HUES6 (cell line): ENCODE data around the gene ZNF420.
A peak's percentile ranks its signal among the peaks of the same experiment; 100 is the strongest.
"Not testable (repeated sequence)": the region's sequence is repeated elsewhere in the genome, so short reads cannot be mapped to it uniquely, and the experiment has no call there.

Source experiments
- H3K27ac ChIP-seq: 2 replicates; pipeline ENCODE4 v1.7.0; 2013; ENCODE audit warnings: low read depth, mild to moderate bottlenecking, low read length, inconsistent platforms
- H3K27me3 ChIP-seq: 2 replicates; pipeline ENCODE4 v1.6.1; 2013; ENCODE audit warnings: low read length; ENCODE audit not compliant: control insufficient read depth, insufficient read depth
- H3K36me3 ChIP-seq: 2 replicates; pipeline ENCODE4 v1.6.1; 2013; ENCODE audit warnings: low read length; ENCODE audit not compliant: control insufficient read depth, insufficient read depth
- H3K4me1 ChIP-seq: 2 replicates; pipeline ENCODE4 v1.6.1; 2013; ENCODE audit warnings: low read length; ENCODE audit not compliant: control insufficient read depth, insufficient read depth
- H3K4me3 ChIP-seq: 2 replicates; pipeline ENCODE4 v1.5.1; 2013; ENCODE audit warnings: low read depth, low read length
- H3K9ac ChIP-seq: one replicate; pipeline ENCODE4 v1.6.1; 2013; ENCODE audit warnings: mild to moderate bottlenecking, low read length
- H3K9me3 ChIP-seq: 2 replicates; pipeline ENCODE4 v1.6.1; 2013; ENCODE audit warnings: low read depth, low read length; ENCODE audit not compliant: control insufficient read depth, insufficient read depth

Gene ZNF420

GRCh38 chr19:37077934-37078716 is at the start of gene ZNF420:
Gene ZNF420, plus strand, starts transcription at chr19:37078433. Its CDS starts 10,686 bp downstream, at chr19:37089119.
- peaks cover 29% of the 10 kb centered on the region for H3K9me3 ChIP-seq
- H3K36me3 ChIP-seq: no peaks in the 10 kb centered on the region
- H3K9ac ChIP-seq: peak within 1 kb of the TSS; percentile 82
- peaks cover 5% of the 10 kb centered on the region for H3K4me1 ChIP-seq
- H3K4me3 ChIP-seq: peak within 1 kb of the TSS; percentile 93
- H3K27me3 ChIP-seq: no peaks in the 10 kb centered on the region
- 0 out of 2 replicates have a peak within 1 kb of the TSS, but pooled peaks have one; percentile 25 for H3K27ac ChIP-seq

- Histone ChIP-seq H3K4me1 (no peaks in the 10 kb centered on the region), H3K36me3 (no peaks in the 10 kb centered on the region), H3K27ac (no peak overlapping the region), H3K27me3 (no peaks in the 10 kb centered on the region), H3K9ac (no peak overlapping the region), H3K9me3 (peaks cover 36% of the 10 kb centered on the region), H3K4me3 (no peak overlapping the region)
Observed at GRCh38 chr19:37045140-37045539, 33.1 kb upstream of the ZNF420 start.

- no peak overlapping the region for H3K9ac ChIP-seq
- H3K4me1 ChIP-seq: no peaks in the 10 kb centered on the region
- H3K9me3 ChIP-seq: peaks cover 66% of the 10 kb centered on the region
- H3K36me3 ChIP-seq: no peaks in the 10 kb centered on the region
- no peaks in the 10 kb centered on the region for H3K27me3 ChIP-seq
- no peak overlapping the region for H3K4me3 ChIP-seq
- H3K27ac ChIP-seq: no peak overlapping the region
Observed at GRCh38 chr19:37055330-37055729, 22.9 kb upstream of the ZNF420 start.

- no peaks in the 10 kb centered on the region for H3K4me1 ChIP-seq
- H3K27ac ChIP-seq: no peak overlapping the region
- H3K9me3 ChIP-seq: peaks cover 79% of the 10 kb centered on the region
- H3K9ac ChIP-seq: no peak overlapping the region
- no peak overlapping the region for H3K4me3 ChIP-seq
- H3K27me3 ChIP-seq: no peaks in the 10 kb centered on the region
- H3K36me3 ChIP-seq: no peaks in the 10 kb centered on the region
Observed at GRCh38 chr19:37056776-37057175, 21.5 kb upstream of the ZNF420 start.

- peaks cover 81% of the 10 kb centered on the region for H3K9me3 ChIP-seq
- no peaks in the 10 kb centered on the region for H3K36me3 ChIP-seq
- H3K27me3 ChIP-seq: no peaks in the 10 kb centered on the region
Observed at GRCh38 chr19:37059142-37059541, 19.1 kb upstream of the ZNF420 start.

GRCh38 chr19:37064886-37065285 is 13.3 kb upstream of the ZNF420 start:
- H3K9ac ChIP-seq, H3K36me3 ChIP-seq, H3K4me1 ChIP-seq, H3K27ac ChIP-seq, H3K27me3 ChIP-seq, H3K4me3 ChIP-seq: not testable (repeated sequence)
- peaks cover 57% of the 10 kb centered on the region for H3K9me3 ChIP-seq

More at GRCh38 chr19:37059142-37059541, 19.1 kb upstream of the ZNF420 start:
- no peak overlapping the region for H3K9ac ChIP-seq
- no peak overlapping the region for H3K27ac ChIP-seq
- no peaks in the 10 kb centered on the region for H3K4me1 ChIP-seq
- no peak overlapping the region for H3K4me3 ChIP-seq

GRCh38 chr19:37074111-37074510 is 4.1 kb upstream of the ZNF420 start:
- no peak overlapping the region for H3K4me3 ChIP-seq
- no peaks in the 10 kb centered on the region for H3K27me3 ChIP-seq
- H3K4me1 ChIP-seq: peaks cover 2% of the 10 kb centered on the region
- no peak overlapping the region for H3K9ac ChIP-seq
- peaks cover 29% of the 10 kb centered on the region for H3K9me3 ChIP-seq
- no peaks in the 10 kb centered on the region for H3K36me3 ChIP-seq
- no peak overlapping the region for H3K27ac ChIP-seq

GRCh38 chr19:37074819-37075362 is 3.3 kb upstream of the ZNF420 start:
- H3K27me3 ChIP-seq: no peaks in the 10 kb centered on the region
- H3K9ac ChIP-seq: no peak overlapping the region
- no peaks in the 10 kb centered on the region for H3K36me3 ChIP-seq
- no peak overlapping the region for H3K27ac ChIP-seq
- no peak overlapping the region for H3K4me3 ChIP-seq
- H3K9me3 ChIP-seq: peaks cover 28% of the 10 kb centered on the region
- peaks cover 5% of the 10 kb centered on the region for H3K4me1 ChIP-seq

GRCh38 chr19:37076524-37076923 is 1.7 kb upstream of the ZNF420 start:
- not testable (repeated sequence) for H3K27me3 ChIP-seq, H3K4me1 ChIP-seq, H3K36me3 ChIP-seq, H3K9ac ChIP-seq, H3K27ac ChIP-seq, H3K4me3 ChIP-seq
- H3K9me3 ChIP-seq: peaks cover 24% of the 10 kb centered on the region; the same call in 1 of the 2 replicates

- peak overlapping the region; percentile 93 for H3K4me3 ChIP-seq
- no peaks in the 10 kb centered on the region for H3K36me3 ChIP-seq
- peaks cover 5% of the 10 kb centered on the region for H3K4me1 ChIP-seq
- peak overlapping the region; percentile 82 for H3K9ac ChIP-seq
- peaks cover 29% of the 10 kb centered on the region for H3K9me3 ChIP-seq
- 0 out of 2 replicates have a peak overlapping the region, but pooled peaks have one; percentile 25 for H3K27ac ChIP-seq
- H3K27me3 ChIP-seq: no peaks in the 10 kb centered on the region
Observed at GRCh38 chr19:37077501-37077933, 716 bp upstream of the ZNF420 start.

GRCh38 chr19:37078717-37079032 is 442 bp downstream of the ZNF420 start:
- H3K9ac ChIP-seq: peak overlapping the region; percentile 82
- no peaks in the 10 kb centered on the region for H3K36me3 ChIP-seq
- peaks cover 33% of the 10 kb centered on the region for H3K9me3 ChIP-seq
- peak overlapping the region; percentile 93 for H3K4me3 ChIP-seq
- H3K27ac ChIP-seq: no peak overlapping the region
- H3K27me3 ChIP-seq: no peaks in the 10 kb centered on the region
- H3K4me1 ChIP-seq: peaks cover 5% of the 10 kb centered on the region
